CD4-positive, alpha-beta T cell treated with Interleukin-2 at 100 ng/mL for 4 hours (primary cell): ENCODE measurements around the gene LENG1.
A peak's percentile ranks its signal among the peaks of the same experiment; 100 is the strongest.

Experiments
- DNase-seq: peaks from one replicate; pipeline ENCODE4 v3.0.0-alpha.2; 2020; ENCODE audit warnings: low spot score

Gene LENG1

GRCh38 chr19:54162884-54163283 is 3.4 kb upstream of the LENG1 start:
- DNase-seq: no peak

GRCh38 chr19:54162241-54162805 is 2.8 kb upstream of the LENG1 start:
- DNase-seq: peak; percentile 84

GRCh38 chr19:54160854-54161253 is 1.3 kb upstream of the LENG1 start:
- DNase-seq: no peak

GRCh38 chr19:54160182-54160811 is 776 bp upstream of the LENG1 start:
- no peak for DNase-seq

GRCh38 chr19:54158812-54159351 is 639 bp downstream of the LENG1 start:
- peak; percentile 25 for DNase-seq

- no peak for DNase-seq
Observed at GRCh38 chr19:54156953-54157352, 2.6 kb downstream of the LENG1 start.

GRCh38 chr19:54156490-54156889 is 3.0 kb downstream of the LENG1 start:
- no peak for DNase-seq

- no peak for DNase-seq
Observed at GRCh38 chr19:54155694-54156093, 3.8 kb downstream of the LENG1 start.

GRCh38 chr19:54154603-54155345 is 4.7 kb downstream of the LENG1 start:
- DNase-seq: peak; percentile 18

- DNase-seq: no peak
Observed at GRCh38 chr19:54153731-54154326, 5.7 kb downstream of the LENG1 start.

GRCh38 chr19:54152878-54153524 is 6.5 kb downstream of the LENG1 start:
- no peak for DNase-seq

GRCh38 chr19:54152267-54152666 is 7.3 kb downstream of the LENG1 start:
- no peak for DNase-seq

- DNase-seq: no peak
Observed at GRCh38 chr19:54151362-54152035, 8.0 kb downstream of the LENG1 start.

- no peak for DNase-seq
Observed at GRCh38 chr19:54149021-54149812, 10.3 kb downstream of the LENG1 start.

GRCh38 chr19:54148158-54148557 is 11.4 kb downstream of the LENG1 start:
- no peak for DNase-seq

GRCh38 chr19:54147676-54148075 is 11.8 kb downstream of the LENG1 start:
- DNase-seq: no peak

- DNase-seq: no peak
Observed at GRCh38 chr19:54145541-54146158, 13.9 kb downstream of the LENG1 start.

- DNase-seq: no peak
Observed at GRCh38 chr19:54142166-54142780, 17.2 kb downstream of the LENG1 start.

- no peak for DNase-seq
Observed at GRCh38 chr19:54141356-54141755, 18.2 kb downstream of the LENG1 start.
